GM19455 (cell line): Measurements from ENCODE around the gene CIBAR2.

Experiments
- ATAC-seq: cut with Tn5 transposase; IDR thresholded peaks from one replicate; pipeline ENCODE4 v1.9.1; 2021; ENCODE audit not compliant: unreplicated experiment

The CIBAR2 gene

GRCh38 chr16:85083051-85083639 is 29.1 kb downstream of the CIBAR2 start:
- ATAC-seq, result no peak

- no peak for ATAC-seq
These were observed 29.9 kb downstream of the CIBAR2 start for GRCh38 chr16:85082173-85083050.

GRCh38 chr16:85081765-85082164 is 30.5 kb downstream of the CIBAR2 start:
- ATAC-seq, result no peak

- no peak for ATAC-seq
These were observed 31.2 kb downstream of the CIBAR2 start for GRCh38 chr16:85081038-85081437.

- ATAC-seq, result no peak
These were observed 32.3 kb downstream of the CIBAR2 start for GRCh38 chr16:85079785-85080570.

GRCh38 chr16:85078952-85079351 is 33.3 kb downstream of the CIBAR2 start:
- no peak for ATAC-seq

GRCh38 chr16:85078226-85078625 is 34.0 kb downstream of the CIBAR2 start:
- ATAC-seq, result no peak

- ATAC-seq, result no peak
These were observed 34.6 kb downstream of the CIBAR2 start for GRCh38 chr16:85077576-85078125.

GRCh38 chr16:85077039-85077438 is 35.2 kb downstream of the CIBAR2 start:
- no peak for ATAC-seq

GRCh38 chr16:85075236-85075924 is 36.9 kb downstream of the CIBAR2 start:
- no peak for ATAC-seq

- no peak for ATAC-seq
These were observed 37.9 kb downstream of the CIBAR2 start for GRCh38 chr16:85074225-85074914.

- ATAC-seq, result no peak
These were observed 39.3 kb downstream of the CIBAR2 start for GRCh38 chr16:85072947-85073346.

- ATAC-seq, result no peak
These were observed 40.0 kb downstream of the CIBAR2 start for GRCh38 chr16:85072076-85072860.

- ATAC-seq, result no peak
These were observed 43.1 kb downstream of the CIBAR2 start for GRCh38 chr16:85069171-85069570.

GRCh38 chr16:85068746-85069145 is 43.5 kb downstream of the CIBAR2 start:
- no peak for ATAC-seq

GRCh38 chr16:85067426-85067825 is 44.8 kb downstream of the CIBAR2 start:
- no peak for ATAC-seq

GRCh38 chr16:85067024-85067423 is 45.2 kb downstream of the CIBAR2 start:
- no peak for ATAC-seq

- no peak for ATAC-seq
These were observed 45.9 kb downstream of the CIBAR2 start for GRCh38 chr16:85066346-85066885.

- ATAC-seq, result no peak
These were observed 47.2 kb downstream of the CIBAR2 start for GRCh38 chr16:85065099-85065498.
